HEK293 (cell line): ENCODE measurements around the gene KPNA1.

Source experiments
- CTCF ChIA-PET: fragments of 350-600 bp; formaldehyde crosslinking; extraction: SDS; loops from one replicate; lab custom pipeline; 2021; ENCODE audit warnings: antibody characterized with exemption; lab: Yijun Ruan, JAX
- POLR2A ChIA-PET: fragments of 300-600 bp; formaldehyde crosslinking; extraction: SDS; loops from one replicate; lab custom pipeline; 2020; ENCODE audit warnings: antibody characterized with exemption, inconsistent platforms; lab: Yijun Ruan, JAX
- H3K27ac ChIP-seq: fragments of 200-500 bp; sonication (Bioruptor generic); 2 replicates; pipeline ENCODE4 v1.5.1; 2014; ENCODE audit warnings: low read depth, low read length, control low read depth, inconsistent platforms; ENCODE audit errors: extremely low read depth
- H3K36me3 ChIP-seq, 2 experiments: fragments of 200-500 bp in 1 of 2; sonication (Bioruptor generic) in 1 of 2; 1 replicate in 1 of 2; 2 replicates in 1 of 2; pipeline ENCODE4 v1.5.1; 2014 to 2017; ENCODE audit warnings: inconsistent platforms in 2 of 2, low read length in 2 of 2; ENCODE audit not compliant: control insufficient read depth in 2 of 2, insufficient read depth in 1 of 2
- H3K4me1 ChIP-seq: fragments of 200-500 bp; sonication (Bioruptor generic); 2 replicates; pipeline ENCODE4 v1.5.1; 2014; ENCODE audit warnings: mild to moderate bottlenecking, low read length, inconsistent platforms; ENCODE audit not compliant: control insufficient read depth, insufficient read depth
- H3K4me3 ChIP-seq: 2 replicates; pipeline ENCODE4 v1.5.1; 2011; ENCODE audit warnings: low read depth, mild to moderate bottlenecking, control low read depth, low read length, moderate library complexity
- H3K9me3 ChIP-seq: fragments of 200-500 bp; sonication (Bioruptor generic); 2 replicates; pipeline ENCODE4 v1.5.1; 2014; ENCODE audit warnings: low read depth, low read length, inconsistent platforms; ENCODE audit not compliant: control insufficient read depth, insufficient read depth
- HOXA7 ChIP-seq: sonication (generic); formaldehyde crosslinking; IDR thresholded peaks from 2 replicates; pipeline ENCODE4 v1.8.1; 2022; ENCODE audit warnings: missing genetic modification reagents, borderline replicate concordance
- KLF10 ChIP-seq: fragments of 450-650 bp; IDR thresholded peaks from 2 replicates; pipeline ENCODE4 v1.5.1; 2018; ENCODE audit warnings: missing biosample characterization, mild to moderate bottlenecking, missing genetic modification characterization
- KLF9 ChIP-seq: fragments of 450-650 bp; formaldehyde crosslinking; IDR thresholded peaks from 2 replicates; pipeline ENCODE4 v1.5.1; 2016; ENCODE audit warnings: missing biosample characterization, missing genetic modification characterization, low read depth
- MEIS1 ChIP-seq: sonication (generic); formaldehyde crosslinking; IDR thresholded peaks from 2 replicates; pipeline ENCODE4 v1.8.1; 2022; ENCODE audit warnings: missing genetic modification reagents, mild to moderate bottlenecking, borderline replicate concordance
- OSR2 ChIP-seq: fragments of 450-650 bp; formaldehyde crosslinking; IDR thresholded peaks from 2 replicates; pipeline ENCODE4 v1.5.1; 2016; ENCODE audit warnings: missing biosample characterization, missing genetic modification characterization
- SP2 ChIP-seq: fragments of 450-650 bp; formaldehyde crosslinking; IDR thresholded peaks from 2 replicates; pipeline ENCODE4 v1.5.1; 2016; ENCODE audit warnings: missing biosample characterization, missing genetic modification characterization
- YY1 ChIP-seq: fragments of 450-650 bp; formaldehyde crosslinking; IDR thresholded peaks from 2 replicates; pipeline ENCODE4 v1.5.1; 2018; ENCODE audit warnings: missing biosample characterization, missing genetic modification characterization
- ZBTB21 ChIP-seq: fragments of 450-650 bp; formaldehyde crosslinking; IDR thresholded peaks from 2 replicates; pipeline ENCODE4 v1.5.1; 2017; ENCODE audit warnings: missing biosample characterization, missing genetic modification characterization
- ZBTB7A ChIP-seq: fragments of 450-650 bp; formaldehyde crosslinking; IDR thresholded peaks from 2 replicates; pipeline ENCODE4 v1.5.1; 2016; ENCODE audit warnings: low read depth, missing biosample characterization, missing genetic modification characterization
- ZFHX2 ChIP-seq: fragments of 450-650 bp; formaldehyde crosslinking; conservative IDR thresholded peaks from 2 replicates; pipeline ENCODE4 v1.5.1; 2016; ENCODE audit warnings: missing biosample characterization, missing genetic modification characterization
- ZNF175 ChIP-seq: fragments of 450-650 bp; formaldehyde crosslinking; IDR thresholded peaks from 2 replicates; pipeline ENCODE4 v1.5.1; 2016; ENCODE audit warnings: missing biosample characterization, missing genetic modification characterization
- ZNF23 ChIP-seq: fragments of 450-650 bp; formaldehyde crosslinking; IDR thresholded peaks from 2 replicates; pipeline ENCODE4 v1.5.1; 2016; ENCODE audit warnings: missing biosample characterization, missing genetic modification characterization, borderline replicate concordance
- ZNF280C ChIP-seq: fragments of 450-650 bp; formaldehyde crosslinking; IDR thresholded peaks from 2 replicates; pipeline ENCODE4 v1.5.1; 2016; ENCODE audit warnings: missing biosample characterization, missing genetic modification characterization
- ZNF416 ChIP-seq: fragments of 450-650 bp; formaldehyde crosslinking; IDR thresholded peaks from 2 replicates; pipeline ENCODE4 v1.5.1; 2016; ENCODE audit warnings: missing biosample characterization, missing genetic modification characterization
- ZNF426 ChIP-seq: fragments of 450-650 bp; formaldehyde crosslinking; IDR thresholded peaks from 2 replicates; pipeline ENCODE4 v1.5.1; 2017; ENCODE audit warnings: missing biosample characterization, missing genetic modification characterization, mild to moderate bottlenecking, inconsistent platforms, moderate library complexity
- ZNF473 ChIP-seq: fragments of 450-650 bp; formaldehyde crosslinking; IDR thresholded peaks from 2 replicates; pipeline ENCODE4 v1.5.1; 2017; ENCODE audit warnings: missing biosample characterization, missing genetic modification characterization
- ZNF48 ChIP-seq: fragments of 450-650 bp; formaldehyde crosslinking; IDR thresholded peaks from 2 replicates; pipeline ENCODE4 v1.5.1; 2016; ENCODE audit warnings: missing biosample characterization, missing genetic modification characterization
- ZNF558 ChIP-seq: fragments of 450-650 bp; formaldehyde crosslinking; IDR thresholded peaks from 2 replicates; pipeline ENCODE4 v1.5.1; 2016; ENCODE audit warnings: missing biosample characterization, missing genetic modification characterization
- ZNF645 ChIP-seq: fragments of 450-650 bp; formaldehyde crosslinking; IDR thresholded peaks from 2 replicates; pipeline ENCODE4; 2016; ENCODE audit warnings: missing biosample characterization, missing genetic modification characterization
- ZNF785 ChIP-seq: fragments of 450-650 bp; formaldehyde crosslinking; IDR thresholded peaks from 2 replicates; pipeline ENCODE4 v1.5.1; 2016; ENCODE audit warnings: missing biosample characterization, missing genetic modification characterization
- ZNF792 ChIP-seq: fragments of 450-650 bp; formaldehyde crosslinking; IDR thresholded peaks from 2 replicates; pipeline ENCODE4 v1.5.1; 2016; ENCODE audit warnings: missing biosample characterization, missing genetic modification characterization

Gene KPNA1

GRCh38 chr3:122553171-122553570, 38.4 kb upstream of the KPNA1 start:
- Histone ChIP-seq H3K27ac (no peak overlapping the region), H3K9me3 (no peaks in the 10 kb centered on the region), H3K4me3 (no peak overlapping the region), H3K4me1 (no peaks in the 10 kb centered on the region)
- POLR2A ChIA-PET = no interaction called here
- CTCF ChIA-PET = no interaction called here
- TF ChIP-seq ZNF416 (tag by site-specific recombination) = no peak
- no peak for TF ChIP-seq ZNF23 (tag by site-specific recombination)
- TF ChIP-seq MEIS1 (CRISPR knock-in tag) = no peak
- TF ChIP-seq, all 188 proteins: peak for 0
- H3K36me3 ChIP-seq = peaks cover 0 to 12% of the 10 kb centered on the region in 2 experiments; a peak in 2 of 3 replicates

GRCh38 chr3:122548619-122549018, 33.9 kb upstream of the KPNA1 start:
- no peaks in the 10 kb centered on the region for H3K4me1 ChIP-seq
- peaks cover 0 to 5% of the 10 kb centered on the region in 2 experiments; a peak in 2 of 3 replicates for H3K36me3 ChIP-seq
- H3K9me3 ChIP-seq = no peaks in the 10 kb centered on the region
- H3K27ac ChIP-seq = no peak overlapping the region
- POLR2A ChIA-PET = interaction anchor here (1.2 kb wide), 1 partner anchor 14 kb away, joined by 3 read pairs; no protein-coding TSS in a partner anchor
- no peak for TF ChIP-seq ZNF645 (tag by site-specific recombination)
- no peak for TF ChIP-seq ZNF792
- TF ChIP-seq KLF9 = no peak
- TF ChIP-seq ZBTB21 (tag by site-specific recombination) = no peak
- TF ChIP-seq YY1 = no peak
- no peak for TF ChIP-seq ZNF175 (tag by site-specific recombination)
- TF ChIP-seq ZNF48 (tag by site-specific recombination) = no peak
- TF ChIP-seq ZNF558 (tag by site-specific recombination) = no peak
- TF ChIP-seq OSR2 (tag by site-specific recombination) = no peak
- no peak for TF ChIP-seq ZNF426 (tag by site-specific recombination)
- TF ChIP-seq SP2 = no peak
- H3K4me3 ChIP-seq = no peak overlapping the region
- CTCF ChIA-PET = interaction anchor here (0.6 to 1.0 kb wide), 3 partner anchors 12 to 132 kb away, joined by 3 to 5 read pairs (median 3); partner anchors contain the start of gene PARP14

- Histone ChIP-seq H3K27ac (no peak overlapping the region), H3K4me3 (no peak overlapping the region), H3K4me1 (no peaks in the 10 kb centered on the region), H3K36me3 (peaks cover 0 to 5% of the 10 kb centered on the region in 2 experiments; a peak in 2 of 3 replicates), H3K9me3 (no peaks in the 10 kb centered on the region)
- ChIA-PET POLR2A (interaction anchor here (1.2 kb wide), 1 partner anchor 14 kb away, joined by 3 read pairs; no protein-coding TSS in a partner anchor), CTCF (interaction anchor here (1.0 kb wide), 1 partner anchor 11 kb away, joined by 3 read pairs; no protein-coding TSS in a partner anchor)
- no peak for TF ChIP-seq ZNF280C (tag by site-specific recombination)
- no peak for TF ChIP-seq HOXA7
- TF ChIP-seq MEIS1 (CRISPR knock-in tag) = no peak
- TF ChIP-seq ZNF785 (tag by site-specific recombination) = no peak
- no peak for TF ChIP-seq ZBTB7A
- TF ChIP-seq ZFHX2 (tag by site-specific recombination) = no peak
- TF ChIP-seq KLF10 (tag by site-specific recombination) = no peak
- no peak for TF ChIP-seq ZNF473 (tag by site-specific recombination)
Observed at GRCh38 chr3:122548076-122548475, 33.3 kb upstream of the KPNA1 start.
